ENCODE data around the gene GRIK3. TPM values are rescaled to one million over a fixed set of nuclear protein-coding genes. Genes with fewer than 3 reads are reported as not detected.

GRIK3 gene
- total RNA-seq, 4 donors from 2014 or later, result 0.13 to 0.42 (median 0.15) TPM; not detected in 1

DNA sequence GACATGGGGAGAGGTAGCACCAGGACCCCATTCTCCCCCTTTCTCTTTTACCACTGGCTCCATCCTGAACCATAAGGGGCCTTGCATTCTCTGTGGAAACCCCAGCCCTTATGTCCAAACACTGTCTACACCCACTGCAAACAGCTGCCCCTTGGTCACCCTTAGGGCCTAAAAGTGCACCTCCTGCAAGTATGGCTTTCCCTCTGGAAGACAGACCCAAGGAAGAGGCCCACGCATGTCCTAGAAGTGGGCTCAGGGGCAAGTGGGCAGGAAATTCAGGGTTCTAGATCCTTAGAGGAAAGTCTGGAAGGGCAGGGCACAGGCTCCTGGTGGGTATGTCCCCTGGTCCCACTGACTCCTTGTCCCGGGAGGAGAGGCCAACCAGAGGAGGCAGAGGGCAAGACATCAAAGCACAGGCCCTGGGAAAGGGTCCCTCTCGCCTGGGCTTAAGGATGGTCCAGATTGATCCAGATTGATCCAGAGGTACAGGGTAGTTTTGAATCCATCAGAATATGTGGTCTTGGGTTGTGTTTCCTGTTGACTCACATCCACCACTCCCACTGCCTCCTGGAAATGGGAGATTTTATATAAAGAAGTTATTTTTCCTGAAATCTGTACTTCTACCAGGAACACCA is 150.9 kb downstream of the GRIK3 start:
- Histone ChIP-seq H3K4me3 (replicated peaks in 1 of 3) (no peak overlapping the region), H3K4me1 (no peaks in the 10 kb centered on the region), H3K36me3 (no peaks in the 10 kb centered on the region), H3K27ac (no peak overlapping the region), H3K27me3 (no peaks in the 10 kb centered on the region), H3K9me3 (no peaks in the 10 kb centered on the region)
- no peak for TF ChIP-seq POLR2A (IDR thresholded peaks at IDR 0.05)
- TF ChIP-seq, protein P1, sequence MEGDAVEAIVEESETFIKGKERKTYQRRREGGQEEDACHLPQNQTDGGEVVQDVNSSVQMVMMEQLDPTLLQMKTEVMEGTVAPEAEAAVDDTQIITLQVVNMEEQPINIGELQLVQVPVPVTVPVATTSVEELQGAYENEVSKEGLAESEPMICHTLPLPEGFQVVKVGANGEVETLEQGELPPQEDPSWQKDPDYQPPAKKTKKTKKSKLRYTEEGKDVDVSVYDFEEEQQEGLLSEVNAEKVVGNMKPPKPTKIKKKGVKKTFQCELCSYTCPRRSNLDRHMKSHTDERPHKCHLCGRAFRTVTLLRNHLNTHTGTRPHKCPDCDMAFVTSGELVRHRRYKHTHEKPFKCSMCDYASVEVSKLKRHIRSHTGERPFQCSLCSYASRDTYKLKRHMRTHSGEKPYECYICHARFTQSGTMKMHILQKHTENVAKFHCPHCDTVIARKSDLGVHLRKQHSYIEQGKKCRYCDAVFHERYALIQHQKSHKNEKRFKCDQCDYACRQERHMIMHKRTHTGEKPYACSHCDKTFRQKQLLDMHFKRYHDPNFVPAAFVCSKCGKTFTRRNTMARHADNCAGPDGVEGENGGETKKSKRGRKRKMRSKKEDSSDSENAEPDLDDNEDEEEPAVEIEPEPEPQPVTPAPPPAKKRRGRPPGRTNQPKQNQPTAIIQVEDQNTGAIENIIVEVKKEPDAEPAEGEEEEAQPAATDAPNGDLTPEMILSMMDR (IDR thresholded peaks at IDR 0.05), result no peak
- intact Hi-C loops (cut with DNase I), result no loop called here
- no peak for DNase-seq
- WGBS, 2 donors, result 77 to 100% methylated on average over 1 to 2 of the region's 3 CpGs

DNA sequence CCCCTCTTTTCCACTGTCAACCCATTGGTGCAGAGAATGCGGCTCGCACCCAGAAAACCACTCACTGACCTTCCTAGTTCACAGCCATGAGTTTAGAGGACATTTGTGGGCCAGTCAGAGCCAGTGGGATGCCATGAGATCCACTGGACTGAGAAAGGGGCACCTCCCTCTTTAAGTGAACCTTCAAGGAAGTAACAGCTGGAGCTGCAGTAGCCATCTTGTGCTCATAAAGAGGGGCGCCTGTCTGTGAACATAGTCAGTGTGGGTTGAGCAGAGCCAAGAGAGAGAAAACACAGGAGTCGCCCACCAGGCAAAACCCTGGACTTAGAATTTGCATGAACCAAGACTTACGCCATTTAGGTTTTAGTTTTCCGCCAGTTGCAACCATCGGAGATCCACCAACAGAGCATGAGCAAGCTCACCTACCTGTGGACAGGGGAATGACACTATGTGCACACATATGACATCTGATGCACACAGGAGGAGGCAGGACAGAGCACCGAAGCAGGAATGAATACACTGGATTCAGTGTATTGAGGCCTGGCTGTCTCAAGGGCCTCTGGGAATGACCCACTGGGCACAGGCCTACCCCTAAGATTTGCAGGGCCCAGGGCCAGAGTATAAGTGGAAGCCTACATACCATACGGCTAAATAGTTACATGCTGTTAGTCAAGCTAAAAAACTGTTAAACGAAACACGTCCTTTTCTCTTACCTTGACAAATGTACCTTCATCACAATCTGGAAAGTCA is 151.6 kb downstream of the GRIK3 start:
- intact Hi-C loops (cut with DNase I), result no loop called here
- no peaks in the 10 kb centered on the region for H3K4me1 ChIP-seq
- no peak for TF ChIP-seq POLR2A (IDR thresholded peaks at IDR 0.05)
- TF ChIP-seq, protein P1 (IDR thresholded peaks at IDR 0.05), result no peak
- H3K9me3 ChIP-seq, result no peaks in the 10 kb centered on the region
- 94 to 95% methylated on average over 11 of the region's 11 CpGs for WGBS, 2 donors
- H3K36me3 ChIP-seq, result no peaks in the 10 kb centered on the region
- H3K4me3 ChIP-seq (replicated peaks in 1 of 3), result no peak overlapping the region
- no peak overlapping the region for H3K27ac ChIP-seq
- no peaks in the 10 kb centered on the region for H3K27me3 ChIP-seq
- DNase-seq, result no peak

DNA sequence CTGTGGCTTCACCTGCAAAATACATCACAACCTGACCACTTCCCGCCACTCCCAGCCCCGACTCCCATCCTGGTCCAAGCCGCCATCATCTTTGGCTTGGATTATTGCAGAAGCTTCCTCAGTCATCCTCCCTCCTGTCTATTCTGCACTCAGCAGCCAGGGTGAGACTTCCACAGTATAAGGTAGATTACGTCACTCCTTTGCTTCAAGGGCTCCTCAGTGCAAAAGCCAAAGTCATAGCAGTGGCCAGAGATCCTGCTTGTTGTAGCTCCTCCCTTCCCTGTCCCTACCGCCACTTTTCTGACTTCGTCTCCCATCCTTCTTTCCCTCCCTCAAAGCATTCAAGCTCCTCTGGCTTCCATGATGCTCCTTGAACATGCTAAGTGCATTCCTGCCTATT is 152.8 kb downstream of the GRIK3 start:
- TF ChIP-seq POLR2A (IDR thresholded peaks at IDR 0.05), result no peak
- TF ChIP-seq, protein P1 (IDR thresholded peaks at IDR 0.05), result no peak
- no peaks in the 10 kb centered on the region for H3K36me3 ChIP-seq
- H3K9me3 ChIP-seq, result no peaks in the 10 kb centered on the region
- intact Hi-C loops (cut with DNase I), result no loop called here
- 70 to 72% methylated on average over 6 of the region's 6 CpGs for WGBS, 2 donors
- no peaks in the 10 kb centered on the region for H3K27me3 ChIP-seq
- DNase-seq, result no peak
- H3K4me1 ChIP-seq, result no peaks in the 10 kb centered on the region
- H3K4me3 ChIP-seq (replicated peaks in 1 of 3), result no peak overlapping the region
- no peak overlapping the region for H3K27ac ChIP-seq

DNA sequence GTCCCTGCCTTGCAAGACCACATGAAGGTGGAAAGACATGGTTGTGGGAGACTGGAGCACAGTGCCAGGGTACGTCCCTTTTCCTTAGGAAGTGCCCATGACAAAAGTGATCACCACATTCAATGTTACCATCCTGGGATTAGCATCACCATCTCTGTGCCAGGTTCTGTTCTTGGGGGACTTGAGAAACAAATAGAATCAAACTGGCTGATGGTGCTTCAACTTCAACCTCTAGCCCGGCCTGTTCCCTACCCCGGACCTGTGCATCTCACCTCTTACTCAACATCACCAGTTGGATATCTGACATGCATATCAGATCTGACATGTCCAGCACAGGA is 153.3 kb downstream of the GRIK3 start:
- DNase-seq, result no peak
- 70 to 78% methylated on average over 3 of the region's 3 CpGs for WGBS, 2 donors
- Histone ChIP-seq H3K27ac (no peak overlapping the region), H3K36me3 (no peaks in the 10 kb centered on the region), H3K9me3 (no peaks in the 10 kb centered on the region), H3K27me3 (no peaks in the 10 kb centered on the region), H3K4me1 (no peaks in the 10 kb centered on the region), H3K4me3 (replicated peaks in 1 of 3) (no peak overlapping the region)
- TF ChIP-seq, protein P1 (IDR thresholded peaks at IDR 0.05), result no peak
- no peak for TF ChIP-seq POLR2A (IDR thresholded peaks at IDR 0.05)
- intact Hi-C loops (cut with DNase I), result no loop called here
